ENCODE measurements around the gene PCSK4.

Gene PCSK4

GRCh38 chr19:1433119-1434039, 56.8 kb downstream of the PCSK4 start:
- Histone ChIP-seq H3K27ac (ENCODE audit: extremely low read depth, low read depth, low read length) (no peak overlapping the region; the same call in 1 of the 2 replicates), H3K36me3 (ENCODE audit: control insufficient read depth in 2 of 2, insufficient read depth in 1 of 2, low read length in 2 of 2) (peaks cover 17 to 61% of the 10 kb centered on the region in 2 experiments; a peak in 2 of 3 replicates), H3K4me1 (ENCODE audit: control insufficient read depth, insufficient read depth, low read length) (no peaks in the 10 kb centered on the region), H3K9me3 (ENCODE audit: control insufficient read depth, insufficient read depth, low read depth, low read length) (no peaks in the 10 kb centered on the region), H3K4me3 (ENCODE audit: low read depth, low read length) (no peak overlapping the region)
- CTCF ChIA-PET = interaction anchor here (0.7 kb wide), 2 partner anchors 24 to 152 kb away, joined by 3 to 5 read pairs; no protein-coding TSS in a partner anchor
- POLR2A ChIA-PET = interaction anchor here (1.7 kb wide), 1 partner anchor 9 kb away, joined by 3 read pairs; no protein-coding TSS in a partner anchor
- TF ChIP-seq ZNF132 (tag by site-specific recombination; IDR thresholded peaks at IDR 0.05; ENCODE audit: borderline replicate concordance) = no peak
- no peak for TF ChIP-seq ZBTB8A (tag by site-specific recombination; IDR thresholded peaks at IDR 0.05)
- peak; percentile 53 for TF ChIP-seq KLF9 (tag by site-specific recombination; IDR thresholded peaks at IDR 0.05; ENCODE audit: low read depth)
- no peak for TF ChIP-seq ZNF19 (tag by site-specific recombination; IDR thresholded peaks at IDR 0.05; ENCODE audit: low read depth)
- TF ChIP-seq BCL11A (tag by site-specific recombination; IDR thresholded peaks at IDR 0.05; ENCODE audit: low read depth) = peak; percentile 57; the same call in 1 of the 2 replicates
- TF ChIP-seq SP2 (tag by site-specific recombination; IDR thresholded peaks at IDR 0.05) = 0 out of 2 replicates have a peak, but pooled peaks have one; percentile 22
- TF ChIP-seq ZNF704 (tag by site-specific recombination; IDR thresholded peaks at IDR 0.05) = no peak
- no peak for TF ChIP-seq ZNF785 (tag by site-specific recombination; IDR thresholded peaks at IDR 0.05)
- TF ChIP-seq ZNF843 (tag by site-specific recombination; IDR thresholded peaks at IDR 0.05) = no peak
- TF ChIP-seq ZBTB1 (tag by site-specific recombination; IDR thresholded peaks at IDR 0.05) = no peak
- no peak for TF ChIP-seq ZNF10 (tag by site-specific recombination; IDR thresholded peaks at IDR 0.05)
- no peak for TF ChIP-seq GLIS1 (tag by site-specific recombination; IDR thresholded peaks at IDR 0.05)
- TF ChIP-seq PATZ1 (tag by site-specific recombination; IDR thresholded peaks at IDR 0.05) = no peak
- no peak for TF ChIP-seq PRDM10 (tag by site-specific recombination; IDR thresholded peaks at IDR 0.05)
- peak; percentile 26; the same call in 1 of the 2 replicates for TF ChIP-seq GLIS2 (tag by site-specific recombination; IDR thresholded peaks at IDR 0.05)
- no peak for TF ChIP-seq ATF2 (tag by site-specific recombination; IDR thresholded peaks at IDR 0.05; ENCODE audit: low read depth)
- no peak for TF ChIP-seq ZNF449 (tag by site-specific recombination; IDR thresholded peaks at IDR 0.05)
- no peak for TF ChIP-seq HOXC10 (CRISPR knock-in tag; IDR thresholded peaks at IDR 0.05)
- peak; percentile 46; the same call in 1 of the 2 replicates for TF ChIP-seq ZFHX2 (tag by site-specific recombination; conservative IDR thresholded peaks at IDR 0.05)
- no peak for TF ChIP-seq ZSCAN18 (tag by site-specific recombination; IDR thresholded peaks at IDR 0.05)
- no peak for TF ChIP-seq ZNF561 (tag by site-specific recombination; IDR thresholded peaks at IDR 0.05; ENCODE audit: borderline replicate concordance)
- TF ChIP-seq ZBTB20 (tag by site-specific recombination; IDR thresholded peaks at IDR 0.05) = no peak
- TF ChIP-seq ZNF776 (tag by site-specific recombination; IDR thresholded peaks at IDR 0.05; ENCODE audit: borderline replicate concordance) = no peak
- TF ChIP-seq, protein P1, sequence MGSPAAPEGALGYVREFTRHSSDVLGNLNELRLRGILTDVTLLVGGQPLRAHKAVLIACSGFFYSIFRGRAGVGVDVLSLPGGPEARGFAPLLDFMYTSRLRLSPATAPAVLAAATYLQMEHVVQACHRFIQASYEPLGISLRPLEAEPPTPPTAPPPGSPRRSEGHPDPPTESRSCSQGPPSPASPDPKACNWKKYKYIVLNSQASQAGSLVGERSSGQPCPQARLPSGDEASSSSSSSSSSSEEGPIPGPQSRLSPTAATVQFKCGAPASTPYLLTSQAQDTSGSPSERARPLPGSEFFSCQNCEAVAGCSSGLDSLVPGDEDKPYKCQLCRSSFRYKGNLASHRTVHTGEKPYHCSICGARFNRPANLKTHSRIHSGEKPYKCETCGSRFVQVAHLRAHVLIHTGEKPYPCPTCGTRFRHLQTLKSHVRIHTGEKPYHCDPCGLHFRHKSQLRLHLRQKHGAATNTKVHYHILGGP (tag by site-specific recombination; IDR thresholded peaks at IDR 0.05) = no peak

All from HEK293 (cell line).